Measurements from ENCODE around the gene ZC3H6.

DNA sequence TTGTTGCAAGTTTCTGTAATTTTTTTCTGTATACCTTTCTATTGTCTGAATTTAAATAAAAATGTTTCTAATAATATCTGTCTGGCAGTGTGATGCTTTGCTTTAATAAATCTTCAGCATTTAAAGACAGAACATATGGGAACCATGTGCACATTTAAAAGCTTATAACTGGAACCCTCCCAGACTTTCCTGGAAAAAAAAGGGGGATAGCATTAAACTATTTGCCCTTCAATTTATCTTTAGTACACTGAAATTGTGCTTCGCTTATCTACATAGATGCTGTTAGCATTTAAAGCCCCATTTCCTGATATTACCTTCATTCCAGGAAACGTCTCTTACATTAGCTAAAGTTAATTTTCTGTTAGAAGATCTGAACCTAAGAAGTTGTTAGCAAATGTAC lies 64.6 kb downstream of the ZC3H6 start:
- TF ChIP-seq, protein P1, sequence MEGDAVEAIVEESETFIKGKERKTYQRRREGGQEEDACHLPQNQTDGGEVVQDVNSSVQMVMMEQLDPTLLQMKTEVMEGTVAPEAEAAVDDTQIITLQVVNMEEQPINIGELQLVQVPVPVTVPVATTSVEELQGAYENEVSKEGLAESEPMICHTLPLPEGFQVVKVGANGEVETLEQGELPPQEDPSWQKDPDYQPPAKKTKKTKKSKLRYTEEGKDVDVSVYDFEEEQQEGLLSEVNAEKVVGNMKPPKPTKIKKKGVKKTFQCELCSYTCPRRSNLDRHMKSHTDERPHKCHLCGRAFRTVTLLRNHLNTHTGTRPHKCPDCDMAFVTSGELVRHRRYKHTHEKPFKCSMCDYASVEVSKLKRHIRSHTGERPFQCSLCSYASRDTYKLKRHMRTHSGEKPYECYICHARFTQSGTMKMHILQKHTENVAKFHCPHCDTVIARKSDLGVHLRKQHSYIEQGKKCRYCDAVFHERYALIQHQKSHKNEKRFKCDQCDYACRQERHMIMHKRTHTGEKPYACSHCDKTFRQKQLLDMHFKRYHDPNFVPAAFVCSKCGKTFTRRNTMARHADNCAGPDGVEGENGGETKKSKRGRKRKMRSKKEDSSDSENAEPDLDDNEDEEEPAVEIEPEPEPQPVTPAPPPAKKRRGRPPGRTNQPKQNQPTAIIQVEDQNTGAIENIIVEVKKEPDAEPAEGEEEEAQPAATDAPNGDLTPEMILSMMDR (IDR thresholded peaks at IDR 0.05): no peak
- TF ChIP-seq POLR2A (IDR thresholded peaks at IDR 0.05): no peak

Data from breast epithelium (tissue), 3 donors.